GM21447 (cell line): Measurements from ENCODE around the gene PRSS33.

ENCODE experiments used
- ATAC-seq: cut with Tn5 transposase; IDR thresholded peaks from one replicate; pipeline ENCODE4 v1.9.1; 2021; ENCODE audit not compliant: unreplicated experiment

Gene PRSS33

DNA sequence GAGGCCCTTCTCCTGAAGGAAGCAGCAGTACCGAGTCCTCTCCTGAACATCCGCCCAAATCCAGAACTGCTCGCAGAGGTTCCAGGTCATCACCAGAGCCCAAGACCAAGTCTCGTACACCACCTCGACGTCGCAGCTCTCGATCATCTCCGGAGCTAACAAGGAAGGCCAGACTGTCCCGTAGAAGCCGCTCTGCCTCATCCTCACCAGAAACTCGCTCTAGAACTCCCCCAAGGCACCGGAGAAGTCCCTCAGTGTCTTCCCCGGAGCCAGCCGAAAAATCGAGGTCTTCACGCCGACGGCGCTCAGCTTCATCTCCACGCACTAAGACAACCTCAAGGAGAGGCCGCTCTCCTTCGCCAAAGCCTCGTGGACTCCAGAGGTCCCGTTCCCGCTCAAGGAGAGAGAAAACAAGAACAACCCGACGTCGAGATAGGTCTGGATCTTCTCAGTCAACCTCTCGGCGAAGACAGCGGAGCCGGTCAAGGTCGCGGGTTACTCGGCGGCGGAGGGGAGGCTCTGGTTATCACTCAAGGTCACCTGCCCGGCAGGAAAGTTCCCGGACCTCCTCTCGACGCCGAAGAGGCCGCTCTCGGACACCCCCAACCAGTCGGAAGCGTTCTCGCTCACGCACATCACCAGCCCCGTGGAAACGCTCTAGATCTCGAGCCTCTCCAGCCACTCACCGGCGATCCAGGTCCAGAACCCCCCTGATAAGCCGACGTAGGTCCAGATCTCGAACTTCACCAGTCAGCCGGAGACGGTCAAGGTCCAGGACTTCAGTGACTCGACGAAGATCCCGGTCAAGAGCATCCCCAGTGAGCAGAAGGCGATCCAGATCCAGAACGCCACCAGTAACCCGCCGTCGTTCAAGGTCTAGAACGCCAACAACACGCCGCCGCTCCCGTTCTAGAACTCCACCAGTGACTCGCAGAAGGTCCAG lies 21.6 kb downstream of the PRSS33 start:
- no peak for ATAC-seq

DNA sequence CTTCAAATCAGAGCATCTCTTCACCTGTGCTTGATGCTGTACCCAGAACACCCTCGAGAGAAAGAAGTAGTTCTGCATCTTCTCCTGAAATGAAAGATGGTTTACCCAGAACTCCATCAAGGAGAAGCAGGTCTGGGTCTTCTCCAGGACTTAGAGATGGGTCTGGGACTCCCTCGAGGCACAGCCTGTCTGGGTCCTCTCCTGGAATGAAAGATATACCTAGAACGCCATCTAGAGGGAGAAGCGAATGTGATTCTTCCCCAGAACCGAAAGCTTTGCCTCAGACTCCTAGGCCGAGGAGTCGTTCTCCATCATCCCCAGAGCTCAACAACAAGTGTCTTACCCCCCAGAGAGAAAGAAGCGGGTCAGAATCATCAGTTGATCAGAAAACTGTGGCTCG lies 22.6 kb downstream of the PRSS33 start:
- no peak for ATAC-seq

DNA sequence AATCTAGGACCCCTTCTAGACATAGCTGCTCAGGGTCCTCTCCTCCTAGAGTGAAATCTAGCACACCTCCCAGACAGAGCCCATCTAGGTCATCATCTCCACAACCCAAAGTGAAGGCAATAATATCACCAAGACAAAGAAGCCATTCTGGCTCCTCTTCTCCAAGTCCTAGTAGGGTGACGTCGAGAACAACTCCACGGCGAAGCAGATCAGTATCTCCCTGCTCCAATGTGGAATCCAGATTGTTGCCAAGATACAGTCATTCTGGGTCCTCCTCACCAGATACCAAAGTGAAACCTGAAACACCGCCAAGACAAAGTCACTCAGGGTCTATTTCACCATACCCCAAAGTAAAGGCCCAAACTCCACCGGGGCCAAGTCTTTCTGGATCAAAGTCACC lies 24.2 kb downstream of the PRSS33 start:
- no peak for ATAC-seq

DNA sequence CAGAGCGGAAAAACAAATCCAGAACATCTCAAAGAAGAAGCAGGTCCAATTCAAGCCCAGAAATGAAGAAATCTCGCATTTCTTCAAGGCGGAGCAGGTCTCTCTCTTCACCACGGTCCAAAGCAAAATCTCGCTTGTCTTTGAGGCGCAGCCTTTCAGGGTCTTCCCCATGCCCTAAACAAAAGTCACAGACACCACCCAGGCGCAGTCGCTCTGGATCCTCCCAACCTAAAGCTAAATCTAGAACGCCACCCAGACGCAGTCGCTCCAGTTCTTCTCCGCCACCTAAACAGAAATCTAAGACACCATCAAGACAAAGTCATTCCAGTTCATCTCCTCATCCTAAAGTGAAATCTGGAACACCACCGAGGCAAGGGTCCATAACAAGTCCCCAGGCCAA lies 24.6 kb downstream of the PRSS33 start:
- no peak for ATAC-seq

DNA sequence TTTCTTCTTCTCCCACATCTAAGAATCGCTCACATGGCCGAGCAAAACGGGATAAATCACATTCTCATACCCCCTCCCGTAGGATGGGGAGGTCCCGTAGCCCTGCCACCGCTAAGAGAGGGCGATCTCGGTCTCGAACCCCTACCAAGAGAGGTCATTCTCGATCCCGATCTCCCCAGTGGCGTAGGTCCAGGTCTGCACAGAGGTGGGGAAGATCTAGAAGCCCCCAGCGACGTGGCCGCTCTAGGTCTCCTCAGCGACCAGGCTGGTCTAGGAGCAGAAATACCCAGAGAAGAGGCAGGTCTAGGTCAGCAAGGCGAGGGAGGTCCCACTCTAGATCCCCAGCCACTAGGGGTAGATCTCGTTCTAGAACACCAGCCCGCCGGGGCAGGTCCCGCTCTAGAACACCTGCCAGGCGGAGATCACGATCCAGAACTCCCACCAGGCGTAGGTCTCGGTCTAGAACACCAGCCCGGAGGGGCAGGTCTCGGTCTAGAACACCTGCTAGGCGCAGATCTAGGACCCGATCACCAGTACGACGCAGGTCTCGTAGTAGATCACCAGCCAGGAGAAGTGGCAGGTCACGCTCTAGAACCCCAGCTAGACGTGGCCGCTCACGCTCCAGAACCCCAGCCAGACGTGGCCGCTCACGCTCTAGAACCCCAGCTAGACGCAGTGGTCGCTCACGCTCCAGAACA lies 25.3 kb downstream of the PRSS33 start:
- ATAC-seq = no peak

DNA sequence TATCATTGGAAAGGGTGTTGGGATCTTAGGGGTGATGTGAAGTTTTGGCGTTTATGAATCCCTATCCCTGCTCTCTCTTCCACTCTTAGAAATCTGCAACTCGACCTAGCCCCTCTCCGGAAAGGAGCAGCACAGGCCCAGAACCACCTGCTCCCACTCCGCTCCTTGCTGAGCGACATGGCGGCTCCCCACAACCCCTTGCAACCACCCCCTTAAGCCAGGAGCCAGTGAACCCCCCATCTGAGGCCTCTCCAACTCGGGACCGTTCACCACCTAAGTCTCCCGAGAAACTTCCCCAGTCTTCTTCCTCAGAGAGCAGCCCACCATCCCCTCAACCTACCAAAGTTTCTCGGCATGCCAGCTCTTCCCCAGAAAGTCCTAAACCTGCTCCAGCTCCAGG lies 25.9 kb downstream of the PRSS33 start:
- ATAC-seq = no peak

DNA sequence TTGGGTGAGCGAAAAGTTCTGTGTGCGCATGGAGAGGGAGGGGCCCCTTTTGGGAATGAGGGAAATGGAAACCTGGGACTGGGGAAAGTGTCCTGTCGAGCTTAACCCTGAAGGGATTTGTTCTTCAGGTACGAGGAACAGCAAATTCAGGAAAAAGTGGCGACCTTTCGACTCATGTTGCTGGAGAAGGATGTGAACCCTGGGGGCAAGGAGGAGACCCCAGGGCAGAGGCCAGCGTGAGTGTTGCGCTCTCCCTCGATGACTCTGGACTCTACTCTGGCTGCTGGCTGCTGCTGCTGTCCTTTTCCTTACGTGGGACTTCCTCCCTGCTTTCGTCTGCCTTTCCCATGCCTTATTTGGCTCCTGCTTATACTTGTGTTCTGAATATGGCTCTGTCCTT lies 30.0 kb downstream of the PRSS33 start:
- ATAC-seq = no peak

DNA sequence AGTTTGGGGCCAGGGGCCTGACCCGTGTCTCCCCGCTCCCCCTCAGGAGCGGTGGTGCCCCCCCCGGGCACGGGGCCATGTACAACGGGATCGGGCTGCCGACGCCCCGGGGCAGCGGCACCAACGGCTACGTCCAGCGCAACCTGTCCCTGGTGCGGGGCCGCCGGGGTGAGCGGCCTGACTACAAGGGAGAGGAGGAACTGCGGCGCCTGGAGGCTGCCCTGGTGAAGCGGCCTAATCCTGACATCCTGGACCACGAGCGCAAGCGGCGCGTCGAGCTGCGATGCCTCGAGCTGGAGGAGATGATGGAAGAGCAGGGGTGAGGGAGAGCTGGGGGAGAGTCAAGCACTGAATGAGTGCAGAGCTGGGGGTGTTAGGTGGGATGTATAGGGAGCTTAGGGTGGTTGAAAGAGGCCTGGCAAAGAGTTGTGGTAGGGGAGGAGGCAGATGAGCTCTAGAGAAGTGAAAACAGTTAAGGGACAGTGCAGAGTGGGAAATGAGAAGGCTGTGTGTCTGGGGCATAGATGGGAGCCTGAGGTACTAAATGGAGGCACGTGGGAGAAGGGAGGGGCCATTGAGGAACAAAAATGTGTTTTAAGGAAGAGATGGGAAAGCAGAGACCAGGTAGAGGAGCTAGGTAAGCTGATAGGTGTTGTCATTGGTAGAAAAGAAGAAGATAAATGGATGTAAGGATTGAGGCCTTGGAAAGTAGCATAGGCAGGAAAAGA lies 30.9 kb downstream of the PRSS33 start:
- ATAC-seq = no peak

DNA sequence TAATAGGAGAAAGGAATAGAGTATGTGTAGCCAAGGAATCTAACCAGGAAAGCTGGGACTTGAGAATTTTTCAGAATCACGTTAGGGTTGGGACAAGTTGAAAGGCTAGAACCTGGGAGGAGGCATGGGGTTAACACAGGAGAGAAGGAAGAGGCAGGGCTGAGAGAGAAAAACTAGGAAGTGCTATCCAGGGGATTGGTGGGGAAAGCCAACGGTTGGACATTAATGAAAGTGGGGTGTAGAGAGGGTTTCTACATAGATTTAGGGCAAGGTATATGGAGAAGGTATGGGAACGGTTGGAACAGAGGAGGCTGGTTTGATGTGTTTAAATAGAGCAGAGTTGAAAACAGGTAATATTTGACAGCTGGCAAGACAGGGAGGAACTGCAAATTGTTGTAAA lies 32.2 kb downstream of the PRSS33 start:
- no peak for ATAC-seq

DNA sequence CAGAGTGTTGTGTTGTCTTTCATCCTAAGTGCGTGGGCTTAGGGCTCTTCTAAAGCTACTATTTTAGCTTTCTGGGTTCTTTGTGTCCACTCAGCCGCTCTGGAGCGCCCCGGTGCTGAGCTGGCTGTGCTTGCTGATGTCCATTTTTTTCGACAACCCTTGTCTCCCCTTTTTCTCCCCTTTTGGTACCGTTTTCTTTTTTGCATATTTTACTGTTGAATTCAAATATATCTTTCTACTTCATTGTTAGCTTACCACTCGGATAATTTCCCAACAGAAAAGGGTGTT lies 33.7 kb downstream of the PRSS33 start:
- ATAC-seq = no peak

DNA sequence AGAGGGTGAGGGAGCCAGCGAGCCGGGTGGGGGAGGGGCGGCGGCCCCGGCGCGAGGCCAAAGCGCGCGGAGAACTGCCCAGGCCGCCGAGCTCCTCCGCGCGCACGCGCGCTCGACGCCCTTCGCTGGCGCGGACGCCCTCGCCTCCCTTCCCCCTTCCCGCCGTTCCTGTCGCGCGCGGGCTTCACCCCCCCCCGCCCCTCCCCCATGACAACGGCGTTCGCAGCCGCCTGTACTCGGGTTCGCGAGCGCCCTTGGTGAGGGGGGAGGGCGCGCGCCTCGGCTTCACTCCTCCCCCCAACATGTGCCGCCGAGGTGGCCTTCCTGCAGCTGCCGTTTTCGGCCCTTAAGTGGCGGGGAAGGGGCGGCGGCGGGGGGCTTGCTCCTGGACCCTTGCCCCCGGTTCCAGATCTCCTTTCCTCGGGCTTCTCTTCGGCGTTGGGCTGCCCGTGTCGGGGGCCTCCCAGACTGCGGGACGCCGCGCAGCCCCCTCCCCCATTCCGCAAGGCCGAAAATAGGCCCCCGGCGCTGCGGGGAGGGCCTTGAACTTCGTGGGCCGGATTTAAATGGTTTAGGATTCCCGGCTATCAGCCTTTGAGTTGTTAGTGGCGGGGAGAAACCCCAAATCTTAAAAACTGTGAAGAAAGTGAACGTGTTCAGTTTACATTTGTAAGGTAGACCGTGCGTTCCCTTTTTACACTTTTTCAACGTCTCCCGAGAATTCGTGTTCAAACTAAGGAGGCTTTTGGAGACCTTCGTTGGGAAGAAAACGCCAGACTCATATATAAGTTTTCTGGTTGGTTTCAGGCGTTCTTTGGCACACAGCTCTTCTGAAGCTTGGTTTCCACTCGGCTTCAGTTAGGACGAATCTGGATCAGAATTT lies 34.3 kb downstream of the PRSS33 start:
- peak; percentile 31 for ATAC-seq

DNA sequence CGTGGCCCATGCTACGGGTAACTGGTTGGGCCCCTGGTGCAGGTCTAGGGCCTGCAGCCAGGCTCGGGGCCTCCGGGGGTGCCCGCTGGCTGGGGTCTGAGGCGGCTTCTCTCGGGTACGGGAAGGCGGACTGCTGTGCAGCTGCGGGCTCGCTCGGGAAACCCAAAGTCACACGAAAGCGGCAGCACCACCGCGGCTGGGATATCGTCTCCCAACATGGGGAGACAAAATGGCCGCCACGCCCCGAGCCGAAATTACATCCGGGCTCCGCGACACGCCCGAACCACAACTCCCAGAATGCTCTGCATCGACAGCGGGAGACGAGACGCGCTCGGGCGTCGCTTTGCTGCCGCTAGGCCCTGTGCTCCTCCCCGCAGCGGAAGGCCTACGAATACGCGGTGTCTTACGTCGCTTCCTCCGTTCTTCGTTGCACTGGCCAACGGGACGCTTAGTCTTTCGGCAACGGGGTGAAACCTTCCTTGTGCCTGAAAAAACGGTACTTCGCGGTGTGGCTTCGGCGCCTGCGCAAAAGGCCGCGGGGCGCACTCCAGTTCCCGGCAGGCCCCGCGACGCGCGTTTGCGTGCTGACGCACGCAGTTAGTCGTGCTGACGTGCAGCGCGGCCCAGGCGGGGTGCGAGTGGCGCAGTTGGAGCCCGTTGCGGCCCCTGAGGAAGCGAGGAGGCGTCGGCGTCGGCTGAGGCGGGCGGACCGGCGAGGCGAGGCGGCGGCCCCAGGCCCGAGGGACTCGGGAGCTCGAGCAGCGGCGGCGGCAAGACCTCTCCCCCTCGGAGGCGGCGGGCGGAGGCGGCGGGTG lies 35.1 kb downstream of the PRSS33 start, which contains the start of gene SRRM2:
TSS of gene SRRM2 (plus strand) at position 604 of the 815 bp plus-strand sequence. CDS start 3,727 bp downstream, outside the sequence.
- ATAC-seq = peak; percentile 73

DNA sequence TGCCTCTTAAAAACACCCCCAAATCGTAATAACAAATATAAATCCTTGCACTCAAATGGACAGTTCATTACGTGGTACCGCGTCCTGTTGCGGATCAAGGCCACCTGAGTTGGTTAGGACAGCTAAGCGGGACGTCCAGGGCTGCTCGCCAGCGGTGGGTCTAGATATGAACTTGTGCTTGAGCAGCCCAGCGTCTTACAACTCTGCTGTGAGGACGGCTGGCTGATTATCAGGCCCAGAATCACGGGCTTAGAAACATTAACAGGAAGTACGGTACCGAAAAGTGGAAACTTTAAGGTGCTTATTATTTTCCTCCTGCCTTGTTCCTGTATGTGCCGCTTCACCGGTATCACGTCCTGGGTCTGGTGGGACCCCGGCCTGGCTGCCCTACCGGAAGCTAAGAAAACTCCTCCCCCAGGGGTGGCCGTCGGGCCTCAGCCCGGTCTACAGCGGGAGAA lies 35.8 kb downstream of the PRSS33 start:
- ATAC-seq = no peak

DNA sequence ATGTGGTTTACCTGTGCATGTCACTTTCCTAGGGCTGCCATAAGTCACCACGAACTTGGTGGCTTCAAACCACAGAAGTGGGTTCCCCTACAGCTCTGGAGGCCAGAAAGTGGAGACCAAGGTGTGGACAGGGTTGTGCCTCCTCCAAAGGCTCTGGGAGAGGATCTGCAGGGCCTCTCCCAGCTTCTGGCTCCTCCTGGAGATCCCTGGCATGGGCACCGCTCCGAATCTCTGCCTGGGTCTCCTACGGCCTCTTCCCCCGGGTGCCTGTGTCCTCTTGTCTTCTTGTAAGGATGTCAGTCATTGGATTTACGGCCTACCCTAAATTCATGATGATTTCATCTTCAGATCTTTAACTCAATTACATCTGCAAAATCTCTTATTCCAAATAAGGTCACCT lies 37.4 kb downstream of the PRSS33 start:
- no peak for ATAC-seq

DNA sequence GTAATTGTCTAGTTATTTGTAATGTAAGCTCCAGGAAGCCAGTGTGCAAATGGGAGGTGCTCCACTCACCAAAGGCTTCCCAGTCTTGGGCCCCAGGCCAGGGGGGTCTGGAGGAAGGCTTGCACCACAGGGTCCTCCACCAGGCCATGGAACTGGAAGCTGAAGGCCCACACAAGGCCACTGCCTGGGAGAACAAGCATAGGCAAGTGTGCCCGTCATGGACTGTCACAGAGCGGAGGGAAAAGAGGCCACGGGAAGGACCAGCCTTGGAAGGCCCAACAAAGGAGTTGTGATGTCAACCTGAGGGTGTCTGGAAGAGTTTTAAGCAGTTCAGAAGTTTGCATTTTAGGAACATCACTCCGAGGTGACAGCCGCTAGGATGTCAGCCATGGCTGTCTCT lies 37.9 kb downstream of the PRSS33 start:
- no peak for ATAC-seq

DNA sequence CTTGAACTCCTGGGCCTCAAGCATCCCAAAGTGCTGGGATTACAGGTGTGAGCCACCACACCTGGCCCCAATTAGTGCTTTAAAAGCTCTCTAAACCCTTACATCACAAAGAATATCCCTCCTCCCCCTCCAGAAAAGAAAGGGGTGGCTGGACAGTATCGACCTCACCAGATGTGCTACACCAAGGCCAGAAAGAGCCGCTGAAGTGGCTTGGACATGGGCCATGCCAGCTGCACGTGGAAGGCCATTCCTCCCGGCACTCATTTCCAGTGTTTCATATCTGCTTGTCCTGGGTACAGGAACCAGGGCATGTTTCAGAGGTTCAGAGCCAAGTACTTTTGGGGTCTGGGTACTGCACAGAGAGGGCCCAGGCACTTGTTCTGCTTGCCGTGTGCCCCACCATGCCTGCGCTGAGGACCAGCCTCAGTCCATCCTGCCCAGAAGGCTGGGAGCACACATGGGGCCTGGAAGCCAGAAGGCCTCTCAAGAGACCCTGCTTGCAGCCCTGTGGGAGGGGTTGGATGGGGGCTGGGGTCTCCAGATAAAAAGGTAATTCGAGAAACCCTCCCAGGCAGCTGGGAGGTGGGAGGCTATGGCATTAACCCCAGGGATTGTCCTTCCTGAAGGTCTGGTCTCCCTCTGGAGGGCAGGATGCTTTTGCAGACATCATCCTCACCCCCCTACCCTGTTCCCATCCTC lies 38.5 kb downstream of the PRSS33 start:
- ATAC-seq = no peak

DNA sequence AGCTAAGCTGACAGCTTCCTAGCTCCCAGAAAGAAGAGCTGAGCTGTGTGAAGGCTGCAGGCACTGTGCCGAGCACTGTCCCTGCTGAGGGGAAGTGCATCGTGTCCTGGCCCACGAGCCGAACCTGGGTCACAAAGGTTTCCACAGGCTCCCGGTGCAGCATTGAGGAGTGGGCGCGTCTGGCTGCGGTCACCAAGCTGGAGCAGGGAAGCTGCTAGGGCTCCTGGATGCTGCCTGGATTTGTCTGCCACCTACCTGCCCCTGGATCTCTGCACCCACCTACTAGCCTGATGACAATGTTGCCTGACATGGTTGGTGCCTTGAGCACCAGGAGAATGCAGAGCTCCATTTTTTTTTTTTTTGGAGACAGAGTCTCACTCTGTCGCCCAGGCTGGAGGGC lies 41.4 kb downstream of the PRSS33 start:
- no peak for ATAC-seq

DNA sequence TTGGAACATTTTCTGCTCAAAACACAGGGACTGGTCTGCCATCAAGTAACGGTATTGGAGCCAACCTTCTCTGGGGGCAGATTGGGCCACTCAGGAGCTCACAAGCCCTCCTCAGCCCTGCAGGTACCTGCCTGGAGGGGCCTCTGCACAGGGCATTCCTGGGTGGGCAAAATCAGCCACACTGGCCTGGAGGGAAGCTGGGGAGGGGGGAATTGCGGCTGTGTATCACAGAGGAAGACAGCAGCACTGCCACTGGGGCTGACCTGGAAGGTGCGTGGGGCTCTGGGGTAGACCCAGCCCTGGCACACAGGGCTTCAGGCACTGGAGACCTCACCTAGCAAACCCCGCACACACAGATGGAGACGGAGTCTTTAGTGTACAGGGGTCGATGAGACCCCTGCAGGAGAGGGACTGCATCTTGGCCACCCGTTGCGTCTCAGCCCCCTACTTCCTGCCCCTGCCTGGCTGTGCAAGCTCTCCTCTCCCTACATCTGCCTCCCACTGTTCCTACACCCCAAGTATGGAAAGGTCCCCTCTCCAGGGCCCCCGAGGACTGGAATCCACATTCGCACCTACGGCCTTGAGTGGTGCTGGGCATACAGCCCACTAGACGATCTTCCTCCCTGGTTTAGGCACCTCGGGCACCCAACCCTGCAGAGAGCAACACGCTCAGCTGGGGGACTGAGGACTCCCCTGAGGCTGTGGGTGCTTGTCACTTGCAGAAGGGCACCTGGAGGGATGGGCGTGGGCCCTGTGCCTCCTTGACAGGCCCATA lies 42.1 kb downstream of the PRSS33 start:
- no peak for ATAC-seq
